Effector memory CD8-positive, alpha-beta T cell (primary cell): ENCODE results near the gene KAT2B.

ENCODE experiments used
- ATAC-seq: fragments of 150-1000 bp; cut with Tn5 transposase; replicated peaks from 2 replicates; pipeline ENCODE4 v1.10.0; 2021; ENCODE audit warnings: mild to moderate bottlenecking, moderate library complexity
- DNase-seq, 3 experiments: peaks; one replicate each; pipeline ENCODE4 v3.0.0; 2021
- H3K27ac Mint-ChIP-seq, 2 donors: one replicate each; pipeline ENCODE4 v1.8.0; 2022; ENCODE audit warnings: mild to moderate bottlenecking in 2 of 2, mixed read lengths in 2 of 2, moderate library complexity in 2 of 2
- H3K27me3 Mint-ChIP-seq, 2 donors: one replicate each; pipeline ENCODE4 v1.8.0; 2022; ENCODE audit warnings: mixed read lengths in 2 of 2
- H3K36me3 Mint-ChIP-seq: one replicate; pipeline ENCODE4 v1.8.0; 2022; ENCODE audit warnings: mild to moderate bottlenecking, moderate library complexity, mixed read lengths; ENCODE audit not compliant: insufficient read depth
- H3K4me1 Mint-ChIP-seq, 2 donors: one replicate each; pipeline ENCODE4 v1.8.0; 2022; ENCODE audit warnings: low read depth in 2 of 2, mixed read lengths in 2 of 2
- H3K4me3 Mint-ChIP-seq, 2 donors: one replicate each; pipeline ENCODE4 v1.8.0; 2022; ENCODE audit warnings: mild to moderate bottlenecking in 2 of 2, mixed read lengths in 2 of 2, moderate library complexity in 2 of 2
- H3K9me3 Mint-ChIP-seq, 2 donors: one replicate each; pipeline ENCODE4 v1.8.0; 2022; ENCODE audit warnings: mixed read lengths in 2 of 2

Gene KAT2B

GRCh38 chr3:20173844-20174410 is 133.7 kb downstream of the KAT2B start:
- Mint-ChIP-seq H3K4me1 (no peaks in the 10 kb centered on the region), H3K27ac (peak overlapping the region in 1 of 2 donors; percentile 11), H3K36me3 (no peaks in the 10 kb centered on the region), H3K4me3 (no peak overlapping the region), H3K27me3 (no peaks in the 10 kb centered on the region), H3K9me3 (no peaks in the 10 kb centered on the region)
- no peak for ATAC-seq
- no peak for DNase-seq

- H3K4me3 Mint-ChIP-seq = no peak overlapping the region
- H3K27ac Mint-ChIP-seq = no peak overlapping the region
- no peaks in the 10 kb centered on the region for H3K9me3 Mint-ChIP-seq
- peaks cover 3% of the 10 kb centered on the region for H3K36me3 Mint-ChIP-seq
- ATAC-seq (no peak), DNase-seq (no peak)
- no peaks in the 10 kb centered on the region for H3K4me1 Mint-ChIP-seq
- no peaks in the 10 kb centered on the region for H3K27me3 Mint-ChIP-seq
Observed at GRCh38 chr3:20181276-20181675, 141.0 kb downstream of the KAT2B start.

- no peak overlapping the region for H3K27ac Mint-ChIP-seq
Observed at GRCh38 chr3:20182206-20182605, 142.0 kb downstream of the KAT2B start.

GRCh38 chr3:20185331-20185678 is 145.1 kb downstream of the KAT2B start:
- DNase-seq (peak in 2 of 3 experiments; percentile 10 to 11), ATAC-seq (peak; percentile 13)
- peaks cover 3% of the 10 kb centered on the region for H3K36me3 Mint-ChIP-seq

More at GRCh38 chr3:20182206-20182605, 142.0 kb downstream of the KAT2B start:
- DNase-seq = no peak
- H3K4me1 Mint-ChIP-seq = no peaks in the 10 kb centered on the region
- H3K4me3 Mint-ChIP-seq = no peak overlapping the region
- no peaks in the 10 kb centered on the region for H3K27me3 Mint-ChIP-seq
- no peaks in the 10 kb centered on the region for H3K9me3 Mint-ChIP-seq
- ATAC-seq = no peak
- peaks cover 3% of the 10 kb centered on the region for H3K36me3 Mint-ChIP-seq

GRCh38 chr3:20185679-20186599 is 145.7 kb downstream of the KAT2B start, which contains the start of gene SGO1:
Gene SGO1, minus strand, starts transcription at chr3:20186206. Its CDS starts 2,179 bp downstream, at chr3:20184027.
- no peaks in the 10 kb centered on the region for H3K9me3 Mint-ChIP-seq
- no peak within 1 kb of the TSS for H3K27ac Mint-ChIP-seq
- H3K4me3 Mint-ChIP-seq = no peak within 1 kb of the TSS
- ATAC-seq = peak; percentile 95
- H3K27me3 Mint-ChIP-seq = no peaks in the 10 kb centered on the region
- H3K4me1 Mint-ChIP-seq = no peaks in the 10 kb centered on the region
- peak; percentile 100 for DNase-seq
- H3K36me3 Mint-ChIP-seq = peaks cover 3% of the 10 kb centered on the region

More at GRCh38 chr3:20185331-20185678, 145.1 kb downstream of the KAT2B start:
- H3K27ac Mint-ChIP-seq = no peak overlapping the region
- H3K27me3 Mint-ChIP-seq = no peaks in the 10 kb centered on the region
- H3K4me1 Mint-ChIP-seq = no peaks in the 10 kb centered on the region
- no peaks in the 10 kb centered on the region for H3K9me3 Mint-ChIP-seq
- no peak overlapping the region for H3K4me3 Mint-ChIP-seq

- Mint-ChIP-seq H3K27me3 (no peaks in the 10 kb centered on the region), H3K4me3 (no peak overlapping the region), H3K27ac (no peak overlapping the region), H3K4me1 (no peaks in the 10 kb centered on the region), H3K36me3 (peaks cover 6% of the 10 kb centered on the region), H3K9me3 (no peaks in the 10 kb centered on the region)
- DNase-seq (no peak), ATAC-seq (no peak)
Observed at GRCh38 chr3:20186600-20187004, 146.4 kb downstream of the KAT2B start.

- Mint-ChIP-seq H3K9me3 (no peaks in the 10 kb centered on the region), H3K36me3 (peaks cover 3% of the 10 kb centered on the region), H3K27ac (no peak overlapping the region), H3K27me3 (no peaks in the 10 kb centered on the region), H3K4me1 (no peaks in the 10 kb centered on the region), H3K4me3 (no peak overlapping the region)
- no peak for ATAC-seq
- DNase-seq = no peak
Observed at GRCh38 chr3:20190991-20191390, 150.7 kb downstream of the KAT2B start.

GRCh38 chr3:20194793-20195460 is 154.7 kb downstream of the KAT2B start:
- no peak overlapping the region for H3K4me3 Mint-ChIP-seq
- no peak overlapping the region for H3K27ac Mint-ChIP-seq
- DNase-seq = no peak
- peaks cover 3% of the 10 kb centered on the region for H3K36me3 Mint-ChIP-seq
- no peaks in the 10 kb centered on the region for H3K27me3 Mint-ChIP-seq
- no peak for ATAC-seq
- H3K4me1 Mint-ChIP-seq = peaks cover 4 to 5% of the 10 kb centered on the region in 2 donors
- H3K9me3 Mint-ChIP-seq = no peaks in the 10 kb centered on the region

GRCh38 chr3:20197775-20198174 is 157.5 kb downstream of the KAT2B start:
- H3K4me1 Mint-ChIP-seq = peaks cover 4 to 5% of the 10 kb centered on the region in 2 donors
- ATAC-seq = no peak
- H3K9me3 Mint-ChIP-seq = no peaks in the 10 kb centered on the region
- no peak for DNase-seq
- no peaks in the 10 kb centered on the region for H3K36me3 Mint-ChIP-seq
- H3K27me3 Mint-ChIP-seq = no peaks in the 10 kb centered on the region
- no peak overlapping the region for H3K27ac Mint-ChIP-seq
- H3K4me3 Mint-ChIP-seq = no peak overlapping the region

- Mint-ChIP-seq H3K4me3 (no peak overlapping the region), H3K4me1 (peaks cover 4 to 5% of the 10 kb centered on the region in 2 donors), H3K27ac (no peak overlapping the region), H3K36me3 (no peaks in the 10 kb centered on the region), H3K9me3 (no peaks in the 10 kb centered on the region), H3K27me3 (no peaks in the 10 kb centered on the region)
- DNase-seq (no peak), ATAC-seq (no peak)
Observed at GRCh38 chr3:20201143-20201542, 160.9 kb downstream of the KAT2B start.
